ENCODE results near the gene TMEM185B. TPM values are rescaled to one million over a fixed set of nuclear protein-coding genes. Genes with fewer than 3 reads are reported as not detected.

TMEM185B gene
- polyA plus RNA-seq, 3 donors = 23.5 to 25.9 (median 25.0) TPM

GRCh38 chr2:120255986-120256650 lies 32.9 kb upstream of the TMEM185B start:
- DNase-seq (ENCODE audit: extremely low read depth in 1 of 11, low read depth in 9 of 11, low spot score in 4 of 11) = no peak

GRCh38 chr2:120255071-120255470 lies 31.9 kb upstream of the TMEM185B start:
- no peak for DNase-seq (ENCODE audit: extremely low read depth in 1 of 11, low read depth in 9 of 11, low spot score in 4 of 11)

GRCh38 chr2:120254178-120254577 lies 31.0 kb upstream of the TMEM185B start:
- no peak for DNase-seq (ENCODE audit: extremely low read depth in 1 of 11, low read depth in 9 of 11, low spot score in 4 of 11)

- DNase-seq (ENCODE audit: extremely low read depth in 1 of 11, low read depth in 9 of 11, low spot score in 4 of 11) = peak in 6 of 11 donors; percentile 57 to 70 (median 63)
Measured at GRCh38 chr2:120253021-120253882, 30.1 kb upstream of the TMEM185B start.

- DNase-seq (ENCODE audit: extremely low read depth in 1 of 11, low read depth in 9 of 11, low spot score in 4 of 11) = peak; percentile 95 to 99 (median 98)
Measured at GRCh38 chr2:120252225-120253020, 29.2 kb upstream of the TMEM185B start, which contains the start of gene RALB. Gene RALB, plus strand, starts transcription at chr2:120252852. Its CDS starts 25,813 bp downstream, at chr2:120278665.

GRCh38 chr2:120251880-120252224 lies 28.7 kb upstream of the TMEM185B start:
- DNase-seq (ENCODE audit: extremely low read depth in 1 of 11, low read depth in 9 of 11, low spot score in 4 of 11) = no peak

GRCh38 chr2:120251078-120251477 lies 27.9 kb upstream of the TMEM185B start:
- DNase-seq (ENCODE audit: extremely low read depth in 1 of 11, low read depth in 9 of 11, low spot score in 4 of 11) = no peak

- no peak for DNase-seq (ENCODE audit: extremely low read depth in 1 of 11, low read depth in 9 of 11, low spot score in 4 of 11)
Measured at GRCh38 chr2:120250640-120251039, 27.4 kb upstream of the TMEM185B start.

- no peak for DNase-seq (ENCODE audit: extremely low read depth in 1 of 11, low read depth in 9 of 11, low spot score in 4 of 11)
Measured at GRCh38 chr2:120247851-120248250, 24.7 kb upstream of the TMEM185B start.

- DNase-seq (ENCODE audit: extremely low read depth in 1 of 11, low read depth in 9 of 11, low spot score in 4 of 11) = no peak
Measured at GRCh38 chr2:120246546-120247300, 23.5 kb upstream of the TMEM185B start.

GRCh38 chr2:120245520-120246332 lies 22.5 kb upstream of the TMEM185B start:
- peak in 4 of 11 donors; percentile 56 to 73 (median 68) for DNase-seq (ENCODE audit: extremely low read depth in 1 of 11, low read depth in 9 of 11, low spot score in 4 of 11)

GRCh38 chr2:120244656-120245519 lies 21.7 kb upstream of the TMEM185B start:
- DNase-seq (ENCODE audit: extremely low read depth in 1 of 11, low read depth in 9 of 11, low spot score in 4 of 11) = no peak

- DNase-seq (ENCODE audit: extremely low read depth in 1 of 11, low read depth in 9 of 11, low spot score in 4 of 11) = no peak
Measured at GRCh38 chr2:120243875-120244553, 20.8 kb upstream of the TMEM185B start.

GRCh38 chr2:120243211-120243610 lies 20.0 kb upstream of the TMEM185B start:
- no peak for DNase-seq (ENCODE audit: extremely low read depth in 1 of 11, low read depth in 9 of 11, low spot score in 4 of 11)

- DNase-seq (ENCODE audit: extremely low read depth in 1 of 11, low read depth in 9 of 11, low spot score in 4 of 11) = no peak
Measured at GRCh38 chr2:120241684-120242083, 18.5 kb upstream of the TMEM185B start.

- DNase-seq (ENCODE audit: extremely low read depth in 1 of 11, low read depth in 9 of 11, low spot score in 4 of 11) = no peak
Measured at GRCh38 chr2:120240901-120241429, 17.8 kb upstream of the TMEM185B start.
